Neutrophil (primary cell): Measurements from ENCODE around the gene SLC25A29.

Experiments
- H3K27ac ChIP-seq: fragments of 200-600 bp; sonication (generic); 2 replicates; pipeline ENCODE4 v1.5.1; 2016; ENCODE audit warnings: mild to moderate bottlenecking, moderate library complexity
- H3K27me3 ChIP-seq: fragments of 200-600 bp; sonication (generic); 2 replicates; pipeline ENCODE4 v1.6.0; 2016; ENCODE audit warnings: mild to moderate bottlenecking
- H3K36me3 ChIP-seq: fragments of 200-600 bp; sonication (generic); 2 replicates; pipeline ENCODE4 v1.5.1; 2017
- H3K4me1 ChIP-seq, 2 experiments: fragments of 200-600 bp in 1 of 2; sonication (generic) in 1 of 2; 1 replicate in 1 of 2; 2 replicates in 1 of 2; pipeline versions ENCODE4 v1.5.1 to v1.6.1; 2013 to 2016; ENCODE audit warnings: low read depth in 1 of 2, low read length in 1 of 2, mild to moderate bottlenecking in 1 of 2, moderate library complexity in 1 of 2; ENCODE audit not compliant: control insufficient read depth in 1 of 2, insufficient read depth in 1 of 2
- H3K4me3 ChIP-seq, 2 experiments: fragments of 200-600 bp in 1 of 2; sonication (generic) in 1 of 2; 1 replicate in 1 of 2; 2 replicates in 1 of 2; pipeline ENCODE4 v1.5.1; 2013 to 2016; ENCODE audit warnings: low read depth in 1 of 2, low read length in 1 of 2, mild to moderate bottlenecking in 1 of 2, moderate library complexity in 1 of 2
- H3K9me3 ChIP-seq: fragments of 200-600 bp; sonication (generic); 2 replicates; pipeline ENCODE4 v1.5.1; 2016
- CTCF ChIP-seq: fragments of 200-600 bp; sonication (generic); IDR thresholded peaks from 2 replicates; pipeline ENCODE4 v1.5.1; 2016; ENCODE audit warnings: antibody characterized with exemption

Gene SLC25A29

GRCh38 chr14:100325231-100325632, 19.0 kb upstream of the SLC25A29 start:
- H3K27me3 ChIP-seq: no peaks in the 10 kb centered on the region
- no peaks in the 10 kb centered on the region for H3K36me3 ChIP-seq
- H3K9me3 ChIP-seq: no peaks in the 10 kb centered on the region
- no peaks in the 10 kb centered on the region for H3K4me1 ChIP-seq
- TF ChIP-seq CTCF: no peak
- no peak overlapping the region for H3K27ac ChIP-seq
- no peak overlapping the region for H3K4me3 ChIP-seq

DNA sequence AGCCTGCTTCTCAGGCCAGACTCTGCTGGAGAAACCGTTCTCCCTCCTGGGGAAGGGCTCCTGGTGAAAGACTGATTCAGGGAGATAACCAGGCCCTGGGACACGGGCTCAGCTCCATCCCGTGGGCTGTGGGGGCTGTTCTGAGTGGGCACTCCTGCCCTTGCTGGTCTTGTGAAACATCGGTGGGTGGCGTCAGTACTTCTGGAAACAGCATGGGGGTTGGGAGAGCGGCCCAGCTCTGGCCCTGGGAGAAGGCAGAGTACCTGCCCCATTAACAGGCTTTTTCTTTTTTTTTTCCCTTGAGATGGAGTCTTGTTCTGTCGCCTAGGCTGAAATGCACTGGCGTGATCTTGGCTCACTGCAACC, 17.7 kb upstream of the SLC25A29 start:
- TF ChIP-seq CTCF: no peak
- no peaks in the 10 kb centered on the region for H3K4me1 ChIP-seq
- H3K27me3 ChIP-seq: no peaks in the 10 kb centered on the region
- no peak overlapping the region for H3K4me3 ChIP-seq
- H3K27ac ChIP-seq: no peak overlapping the region
- H3K9me3 ChIP-seq: no peaks in the 10 kb centered on the region
- no peaks in the 10 kb centered on the region for H3K36me3 ChIP-seq

GRCh38 chr14:100323121-100323941, 17.1 kb upstream of the SLC25A29 start, which contains the start of gene SLC25A47:
TSS of gene SLC25A47 (plus strand) at chr14:100323339. CDS start at chr14:100323415, 76 bp downstream.
- Histone ChIP-seq H3K4me1 (peaks cover 3% of the 10 kb centered on the region in 2 experiments), H3K27ac (no peak within 1 kb of the TSS)
- TF ChIP-seq CTCF: no peak

GRCh38 chr14:100322138-100322957, 16.1 kb upstream of the SLC25A29 start:
- TF ChIP-seq CTCF: no peak
- Histone ChIP-seq H3K9me3 (no peaks in the 10 kb centered on the region), H3K4me1 (peaks cover 9 to 12% of the 10 kb centered on the region in 2 experiments), H3K27me3 (no peaks in the 10 kb centered on the region), H3K27ac (no peak overlapping the region), H3K4me3 (no peak overlapping the region), H3K36me3 (no peaks in the 10 kb centered on the region)

More at GRCh38 chr14:100323121-100323941, 17.1 kb upstream of the SLC25A29 start, which contains the start of gene SLC25A47:
- Histone ChIP-seq H3K36me3 (no peaks in the 10 kb centered on the region), H3K27me3 (no peaks in the 10 kb centered on the region), H3K4me3 (no peak within 1 kb of the TSS), H3K9me3 (no peaks in the 10 kb centered on the region)

DNA sequence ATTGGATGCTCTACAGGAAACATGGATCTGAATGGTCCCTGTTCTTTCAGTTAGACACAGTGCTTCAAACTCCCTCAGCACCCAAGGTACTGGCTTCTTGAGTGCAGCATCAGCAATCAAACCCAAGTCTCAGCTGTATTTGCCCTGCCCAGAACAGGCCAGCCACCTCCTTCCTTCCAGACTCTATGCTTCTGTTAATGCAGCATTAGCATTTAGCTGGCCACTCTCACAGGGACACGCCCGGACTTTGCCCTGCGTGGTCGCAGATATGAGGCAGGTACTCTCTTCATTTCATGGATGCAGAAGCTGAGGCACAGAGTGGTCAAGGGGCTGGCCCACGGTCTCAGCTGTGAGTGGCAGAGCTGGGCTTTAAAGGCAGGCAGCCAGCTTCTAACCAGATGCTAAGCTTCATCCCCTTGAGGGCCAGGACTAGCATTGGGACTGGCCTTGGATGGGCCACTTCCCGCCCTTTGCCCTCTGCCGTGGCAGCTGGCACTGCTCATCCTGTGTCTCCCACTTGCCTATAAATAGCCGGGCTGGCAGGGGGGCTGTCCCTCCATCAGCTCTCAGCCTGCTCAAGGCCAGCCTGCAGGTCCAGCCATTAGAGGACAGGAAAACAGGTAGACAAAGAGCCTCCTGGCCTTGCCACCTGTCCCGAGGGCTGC, 15.4 kb upstream of the SLC25A29 start:
- no peaks in the 10 kb centered on the region for H3K9me3 ChIP-seq
- H3K27me3 ChIP-seq: no peaks in the 10 kb centered on the region
- peaks cover 9 to 12% of the 10 kb centered on the region in 2 experiments for H3K4me1 ChIP-seq
- H3K36me3 ChIP-seq: no peaks in the 10 kb centered on the region
- TF ChIP-seq CTCF: no peak
- H3K4me3 ChIP-seq: no peak overlapping the region
- H3K27ac ChIP-seq: no peak overlapping the region
